ENCODE measurements around the gene SCNM1. TPM values are rescaled to one million over a fixed set of nuclear protein-coding genes. Genes with fewer than 3 reads are reported as not detected.

The SCNM1 gene
- total RNA-seq, 1 donor from 2014 or later = 22.1 TPM

GRCh38 chr1:151143986-151144385, 22.0 kb upstream of the SCNM1 start:
- no peaks in the 10 kb centered on the region for H3K36me3 ChIP-seq
- DNase-seq (ENCODE audit: extremely low spot score in 2 of 2) = no peak

GRCh38 chr1:151144474-151145303, 21.3 kb upstream of the SCNM1 start:
- DNase-seq (ENCODE audit: extremely low spot score in 2 of 2) = no peak
- Histone ChIP-seq H3K27me3 (no peaks in the 10 kb centered on the region), H3K27ac (peak overlapping the region; percentile 64), H3K4me3 (peak overlapping the region; percentile 54 to 64), H3K36me3 (no peaks in the 10 kb centered on the region), H3K9me3 (no peaks in the 10 kb centered on the region), H3K4me1 (peaks cover 45% of the 10 kb centered on the region)
- intact Hi-C loops (cut with DNase I) = no loop called here
- TF ChIP-seq POLR2A (IDR thresholded peaks at IDR 0.05) (no peak), POLR2AphosphoS5 (IDR thresholded peaks at IDR 0.05; ENCODE audit: insufficient read depth in 1 of 2, low read depth in 1 of 2) (no peak), CTCF (IDR thresholded peaks at IDR 0.05) (no peak)

More at GRCh38 chr1:151143986-151144385, 22.0 kb upstream of the SCNM1 start:
- H3K27me3 ChIP-seq = no peaks in the 10 kb centered on the region
- H3K9me3 ChIP-seq = no peaks in the 10 kb centered on the region
- intact Hi-C loops (cut with DNase I) = no loop called here
- H3K4me3 ChIP-seq = no peak overlapping the region
- TF ChIP-seq CTCF (IDR thresholded peaks at IDR 0.05) (no peak), POLR2AphosphoS5 (IDR thresholded peaks at IDR 0.05; ENCODE audit: insufficient read depth in 1 of 2, low read depth in 1 of 2) (no peak), POLR2A (IDR thresholded peaks at IDR 0.05) (no peak)
- peaks cover 45% of the 10 kb centered on the region for H3K4me1 ChIP-seq
- no peak overlapping the region for H3K27ac ChIP-seq

- DNase-seq (ENCODE audit: extremely low spot score in 2 of 2) = no peak
- Histone ChIP-seq H3K27ac (peak overlapping the region; percentile 64), H3K4me3 (peak overlapping the region; percentile 54 to 64), H3K27me3 (no peaks in the 10 kb centered on the region), H3K36me3 (no peaks in the 10 kb centered on the region), H3K4me1 (peaks cover 45% of the 10 kb centered on the region), H3K9me3 (no peaks in the 10 kb centered on the region)
- TF ChIP-seq POLR2A (IDR thresholded peaks at IDR 0.05) = no peak
- intact Hi-C loops (cut with DNase I) = no loop called here
Measured at GRCh38 chr1:151145304-151146071, 20.5 kb upstream of the SCNM1 start.

GRCh38 chr1:151146072-151146411, 19.9 kb upstream of the SCNM1 start:
- H3K4me1 ChIP-seq = peaks cover 45% of the 10 kb centered on the region
- no peak for DNase-seq (ENCODE audit: extremely low spot score in 2 of 2)
- peak overlapping the region; percentile 54 to 64 for H3K4me3 ChIP-seq
- TF ChIP-seq POLR2AphosphoS5 (IDR thresholded peaks at IDR 0.05; ENCODE audit: insufficient read depth in 1 of 2, low read depth in 1 of 2) (no peak), CTCF (IDR thresholded peaks at IDR 0.05) (no peak), POLR2A (IDR thresholded peaks at IDR 0.05) (no peak)
- H3K9me3 ChIP-seq = no peaks in the 10 kb centered on the region
- H3K36me3 ChIP-seq = no peaks in the 10 kb centered on the region
- H3K27me3 ChIP-seq = no peaks in the 10 kb centered on the region
- intact Hi-C loops (cut with DNase I) = no loop called here
- H3K27ac ChIP-seq = peak overlapping the region; percentile 64

GRCh38 chr1:151146412-151147131, 19.4 kb upstream of the SCNM1 start, which contains the start of gene SEMA6C:
SEMA6C (minus strand) TSS chr1:151146631; CDS start chr1:151142621, 4,010 bp downstream.
- Histone ChIP-seq H3K4me1 (peaks cover 45% of the 10 kb centered on the region), H3K4me3 (peak within 1 kb of the TSS; percentile 54 to 64), H3K27ac (peak within 1 kb of the TSS; percentile 81), H3K27me3 (no peaks in the 10 kb centered on the region), H3K36me3 (no peaks in the 10 kb centered on the region), H3K9me3 (no peaks in the 10 kb centered on the region)
- peak in 1 of 2 donors; percentile 97 for DNase-seq (ENCODE audit: extremely low spot score in 2 of 2)
- intact Hi-C loops (cut with DNase I) = no loop called here
- TF ChIP-seq POLR2A (IDR thresholded peaks at IDR 0.05) (peak in 1 of 2 donors; percentile 56), CTCF (IDR thresholded peaks at IDR 0.05) (no peak), POLR2AphosphoS5 (IDR thresholded peaks at IDR 0.05; ENCODE audit: insufficient read depth in 1 of 2, low read depth in 1 of 2) (peak; percentile 84 to 96)
